Brain microvascular endothelial cell (primary cell): ENCODE results near the gene APOBEC3C.

Source experiments
- DNase-seq: peaks from one replicate; pipeline ENCODE4 v3.0.0-alpha.2; 2020
- H3K27ac ChIP-seq: fragments of 250-450 bp; sonication (Bioruptor Pico); 2 replicates; pipeline ENCODE4 v1.5.1; 2020; ENCODE audit warnings: mild to moderate bottlenecking, moderate library complexity
- H3K27me3 ChIP-seq: fragments of 250-450 bp; sonication (Bioruptor Pico); replicated peaks from 2 replicates; pipeline ENCODE4 v1.5.1; 2020; ENCODE audit warnings: mild to moderate bottlenecking
- H3K36me3 ChIP-seq: fragments of 250-450 bp; sonication (Bioruptor Pico); replicated peaks from 2 replicates; pipeline ENCODE4 v1.5.1; 2020; ENCODE audit warnings: mild to moderate bottlenecking
- H3K4me3 ChIP-seq: 2 replicates; pipeline ENCODE4 v1.5.1; 2011; ENCODE audit warnings: low read depth, mild to moderate bottlenecking, control low read depth, low read length, moderate library complexity
- in situ Hi-C: cut with HindIII; loops from 2 replicates; pipeline ENCODE4 v1.10.0; 2017; ENCODE audit warnings: low sequenced_read_pairs, low pct_ligation_motif_present
- TF ChIP-seq, protein P1 (sequence below): IDR thresholded peaks from 2 replicates; pipeline ENCODE4 v1.5.1; 2011; ENCODE audit warnings: low read depth, mild to moderate bottlenecking, moderate library complexity, low read length, control low read depth, inconsistent platforms; ENCODE audit errors: missing control alignments

APOBEC3C gene

DNA sequence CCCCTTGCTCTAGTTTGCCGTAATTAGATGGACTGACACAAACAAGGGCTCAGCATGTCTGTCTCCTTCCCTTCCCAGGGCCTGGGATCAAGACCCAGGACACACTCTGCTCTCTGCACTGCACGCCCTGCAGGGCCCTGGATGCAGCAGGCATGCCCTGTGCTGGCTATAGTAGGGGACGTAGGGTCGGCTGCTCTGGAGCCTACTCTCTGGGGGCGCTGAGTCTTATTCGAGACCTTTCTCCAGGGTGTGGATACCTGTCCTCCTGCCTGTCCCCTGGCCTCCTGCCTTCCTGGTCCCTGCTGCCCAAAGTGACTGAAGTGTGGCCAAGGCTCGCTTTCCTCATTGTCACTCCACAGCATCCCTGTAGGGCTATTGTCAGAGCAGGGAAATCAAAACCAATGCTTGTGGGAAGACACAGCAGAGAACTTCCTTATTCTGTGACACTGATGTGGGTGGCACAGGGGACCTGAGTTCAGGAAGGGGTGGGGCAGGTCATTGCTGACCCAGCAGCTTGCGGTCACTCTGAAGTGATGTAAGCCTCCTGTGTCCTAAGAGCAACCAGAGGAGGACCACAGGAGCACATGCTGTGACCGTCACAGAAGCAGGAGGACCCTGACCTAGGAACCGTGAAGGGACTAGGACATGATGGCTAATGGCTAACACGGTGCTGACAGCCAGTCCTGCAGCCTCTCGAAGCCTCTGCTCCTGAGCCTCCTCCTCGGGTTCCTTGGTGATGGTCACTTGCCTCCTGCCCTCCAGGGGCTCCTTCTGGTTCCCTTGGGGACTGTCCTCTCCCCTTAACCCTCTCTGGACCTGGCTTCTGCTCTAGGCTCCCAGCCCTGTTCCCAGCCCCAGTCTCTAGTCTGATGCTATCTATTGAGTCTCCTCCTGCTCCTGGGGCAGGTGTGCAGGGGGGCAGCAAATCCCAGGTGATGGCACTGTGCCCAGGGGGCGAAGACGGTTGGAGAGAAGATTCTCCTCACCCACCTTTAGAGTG lies 46.3 kb upstream of the APOBEC3C start:
- no peaks in the 10 kb centered on the region for H3K27me3 ChIP-seq
- no peak overlapping the region for H3K4me3 ChIP-seq
- H3K36me3 ChIP-seq, result no peaks in the 10 kb centered on the region
- DNase-seq, result no peak
- no peak overlapping the region for H3K27ac ChIP-seq
- TF ChIP-seq, protein P1, sequence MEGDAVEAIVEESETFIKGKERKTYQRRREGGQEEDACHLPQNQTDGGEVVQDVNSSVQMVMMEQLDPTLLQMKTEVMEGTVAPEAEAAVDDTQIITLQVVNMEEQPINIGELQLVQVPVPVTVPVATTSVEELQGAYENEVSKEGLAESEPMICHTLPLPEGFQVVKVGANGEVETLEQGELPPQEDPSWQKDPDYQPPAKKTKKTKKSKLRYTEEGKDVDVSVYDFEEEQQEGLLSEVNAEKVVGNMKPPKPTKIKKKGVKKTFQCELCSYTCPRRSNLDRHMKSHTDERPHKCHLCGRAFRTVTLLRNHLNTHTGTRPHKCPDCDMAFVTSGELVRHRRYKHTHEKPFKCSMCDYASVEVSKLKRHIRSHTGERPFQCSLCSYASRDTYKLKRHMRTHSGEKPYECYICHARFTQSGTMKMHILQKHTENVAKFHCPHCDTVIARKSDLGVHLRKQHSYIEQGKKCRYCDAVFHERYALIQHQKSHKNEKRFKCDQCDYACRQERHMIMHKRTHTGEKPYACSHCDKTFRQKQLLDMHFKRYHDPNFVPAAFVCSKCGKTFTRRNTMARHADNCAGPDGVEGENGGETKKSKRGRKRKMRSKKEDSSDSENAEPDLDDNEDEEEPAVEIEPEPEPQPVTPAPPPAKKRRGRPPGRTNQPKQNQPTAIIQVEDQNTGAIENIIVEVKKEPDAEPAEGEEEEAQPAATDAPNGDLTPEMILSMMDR, result no peak
- in situ Hi-C loops, result no loop called here

DNA sequence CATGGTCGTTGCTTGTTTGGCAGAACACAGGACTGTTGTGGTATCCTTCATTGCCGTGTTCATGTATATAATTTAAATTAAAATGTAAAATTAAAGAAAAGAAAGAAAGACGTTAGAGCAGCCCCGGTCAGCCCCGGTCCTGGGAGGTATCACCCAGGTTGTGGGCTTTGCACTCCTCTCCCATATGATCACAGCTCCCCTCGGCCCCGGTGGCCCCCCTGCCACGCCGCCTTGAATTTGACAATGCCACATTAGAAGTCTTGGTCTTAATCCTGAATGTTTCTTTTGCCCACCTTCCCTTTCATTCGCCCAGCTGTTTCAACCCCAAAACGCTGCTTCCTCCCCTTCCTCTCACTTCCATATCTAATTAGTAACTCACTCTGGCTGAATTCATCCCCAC lies 45.3 kb upstream of the APOBEC3C start:
- no peak overlapping the region for H3K4me3 ChIP-seq
- H3K27ac ChIP-seq, result no peak overlapping the region
- H3K36me3 ChIP-seq, result no peaks in the 10 kb centered on the region
- no peak for DNase-seq
- H3K27me3 ChIP-seq, result no peaks in the 10 kb centered on the region
- TF ChIP-seq, protein P1, result no peak
- in situ Hi-C loops, result no loop called here

DNA sequence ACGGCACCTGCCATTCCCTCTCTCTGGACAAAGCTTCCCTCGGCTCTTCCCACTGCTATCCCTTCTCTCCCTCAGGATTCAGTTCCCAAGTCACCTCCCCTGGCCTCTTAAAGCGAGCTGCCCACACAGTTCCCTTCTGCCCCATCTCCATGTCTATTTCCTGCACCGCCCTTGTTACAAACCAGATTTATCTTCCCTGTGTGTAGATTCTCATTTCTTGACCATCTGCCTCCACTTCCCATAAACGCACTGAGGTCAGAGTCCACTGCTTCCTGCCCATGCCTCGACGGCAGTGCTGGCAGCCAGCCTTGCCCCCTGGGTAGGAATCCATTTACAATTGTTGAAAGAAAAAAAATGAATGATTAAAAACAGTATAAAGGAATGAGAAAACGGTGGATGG lies 43.5 kb upstream of the APOBEC3C start:
- in situ Hi-C loops, result no loop called here
- Histone ChIP-seq H3K27me3 (no peaks in the 10 kb centered on the region), H3K36me3 (no peaks in the 10 kb centered on the region), H3K4me3 (no peak overlapping the region), H3K27ac (no peak overlapping the region)
- DNase-seq, result no peak
- TF ChIP-seq, protein P1, result no peak

DNA sequence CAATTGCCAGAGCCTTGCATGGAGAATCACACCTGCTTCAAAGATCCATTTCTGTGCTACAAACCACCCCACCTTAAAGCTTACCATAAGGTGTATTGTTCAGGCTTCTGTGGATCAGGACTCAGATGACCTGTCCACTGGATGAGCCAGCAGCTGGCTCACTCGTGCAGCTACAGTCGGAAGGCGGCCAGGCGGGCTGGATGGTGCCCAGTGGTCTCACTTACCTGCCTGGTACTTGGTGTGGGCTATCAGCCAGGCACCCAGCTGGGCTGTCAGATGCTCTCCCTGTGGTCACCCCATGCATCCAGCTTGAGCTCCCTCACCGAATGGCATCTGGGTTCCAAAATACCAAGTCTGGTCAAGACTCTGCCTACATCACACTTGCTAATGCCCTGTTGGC lies 42.9 kb upstream of the APOBEC3C start:
- H3K27ac ChIP-seq, result no peak overlapping the region
- TF ChIP-seq, protein P1, result no peak
- DNase-seq, result no peak
- H3K4me3 ChIP-seq, result no peak overlapping the region
- in situ Hi-C loops, result no loop called here
- H3K27me3 ChIP-seq, result no peaks in the 10 kb centered on the region
- no peaks in the 10 kb centered on the region for H3K36me3 ChIP-seq

DNA sequence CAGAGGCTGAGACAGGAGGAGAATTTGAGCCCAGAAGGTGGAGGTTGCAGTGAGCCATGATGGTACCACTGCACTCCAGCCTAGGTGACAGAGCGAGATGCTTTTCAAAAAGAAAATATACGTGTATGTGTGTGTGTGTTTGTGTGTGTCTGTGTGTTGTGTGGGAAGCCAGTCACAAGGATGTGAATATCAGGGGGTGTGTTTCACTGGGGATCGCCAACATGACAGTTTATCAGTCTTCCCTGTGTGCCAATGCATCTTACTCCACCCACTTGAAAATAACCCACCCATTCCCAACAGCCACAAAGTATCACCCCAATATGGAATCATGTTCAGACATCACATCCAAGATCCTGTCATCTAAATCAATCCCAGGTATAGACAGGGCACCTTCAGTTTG lies 42.3 kb upstream of the APOBEC3C start:
- H3K4me3 ChIP-seq, result no peak overlapping the region
- in situ Hi-C loops, result no loop called here
- no peak overlapping the region for H3K27ac ChIP-seq
- DNase-seq, result no peak
- TF ChIP-seq, protein P1, result no peak
- H3K36me3 ChIP-seq, result no peaks in the 10 kb centered on the region
- H3K27me3 ChIP-seq, result no peaks in the 10 kb centered on the region

DNA sequence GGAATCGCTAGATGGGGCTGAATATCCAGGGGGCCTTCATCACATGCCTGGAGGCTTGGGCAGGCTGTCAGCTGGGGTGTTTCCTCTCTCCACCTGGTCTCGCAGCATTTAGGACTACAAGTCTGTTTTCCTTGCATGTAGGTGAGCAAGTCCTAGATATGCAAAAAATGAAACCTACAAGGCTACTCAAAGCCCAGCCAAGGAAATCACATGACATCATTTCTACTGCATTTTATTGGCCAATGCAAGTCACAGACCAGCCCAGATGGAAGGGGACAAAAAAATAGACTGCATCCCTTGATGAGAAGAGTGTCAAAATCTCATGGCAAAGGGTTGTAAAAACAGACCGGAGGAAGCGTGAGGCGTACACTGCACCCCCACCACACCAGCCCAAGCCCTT lies 41.5 kb upstream of the APOBEC3C start:
- Histone ChIP-seq H3K27me3 (no peaks in the 10 kb centered on the region), H3K27ac (no peak overlapping the region), H3K4me3 (no peak overlapping the region), H3K36me3 (no peaks in the 10 kb centered on the region)
- DNase-seq, result no peak
- TF ChIP-seq, protein P1, result no peak
- in situ Hi-C loops, result no loop called here
